Measurements from ENCODE around the gene PRPF6.

The PRPF6 gene

DNA sequence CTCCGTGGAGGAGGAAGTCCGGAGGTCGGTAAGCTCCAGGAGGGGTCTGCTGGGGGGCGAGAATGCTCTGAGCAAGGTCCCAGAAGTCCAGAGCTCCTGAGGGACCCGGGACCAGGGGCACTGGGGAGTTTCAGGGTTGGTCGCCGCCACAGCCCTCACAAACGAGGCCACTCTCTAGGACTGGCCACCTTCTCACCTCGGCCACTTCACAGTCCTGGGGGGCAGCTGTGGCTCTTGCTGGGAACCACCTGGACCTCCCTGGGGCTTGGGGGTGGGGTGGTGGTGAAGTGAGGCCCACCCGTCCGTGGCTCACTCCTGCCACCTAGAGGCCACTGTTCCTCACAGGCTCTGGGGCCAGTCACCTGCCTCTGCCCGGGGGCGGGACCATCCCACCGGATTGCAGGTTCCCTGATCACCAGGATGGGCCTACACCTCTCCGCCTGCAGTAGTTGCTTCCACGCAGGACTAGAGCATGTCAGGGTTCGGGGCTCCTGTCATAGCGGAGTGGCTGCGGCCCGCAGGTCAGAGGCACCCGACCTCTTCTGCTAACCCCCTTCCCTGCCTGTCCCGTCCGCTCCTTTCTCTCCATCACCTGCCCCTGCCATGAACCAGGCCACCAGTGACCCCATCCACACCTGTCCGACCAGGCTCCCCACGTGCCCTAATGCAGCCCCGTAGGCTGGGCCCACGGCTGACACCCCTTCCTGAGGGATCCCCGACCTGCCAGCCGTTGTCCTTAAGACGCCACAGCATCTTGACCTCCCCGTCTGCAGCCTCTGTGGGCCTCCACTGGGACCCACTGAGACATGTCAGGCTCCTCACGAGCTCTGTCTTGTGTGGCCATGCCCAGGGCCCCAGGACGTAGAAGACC lies 76.9 kb downstream of the PRPF6 start:
- Mint-ChIP-seq H3K27me3 (peaks cover 27% of the 10 kb centered on the region), H3K4me1 (peaks cover 73% of the 10 kb centered on the region), H3K9me3 (no peaks in the 10 kb centered on the region), H3K27ac (peak overlapping the region; percentile 55 to 80), H3K4me3 (peak overlapping the region; percentile 71 to 89)
- DNase-seq: peak; percentile 80 to 83
- ATAC-seq: peak; percentile 83

DNA sequence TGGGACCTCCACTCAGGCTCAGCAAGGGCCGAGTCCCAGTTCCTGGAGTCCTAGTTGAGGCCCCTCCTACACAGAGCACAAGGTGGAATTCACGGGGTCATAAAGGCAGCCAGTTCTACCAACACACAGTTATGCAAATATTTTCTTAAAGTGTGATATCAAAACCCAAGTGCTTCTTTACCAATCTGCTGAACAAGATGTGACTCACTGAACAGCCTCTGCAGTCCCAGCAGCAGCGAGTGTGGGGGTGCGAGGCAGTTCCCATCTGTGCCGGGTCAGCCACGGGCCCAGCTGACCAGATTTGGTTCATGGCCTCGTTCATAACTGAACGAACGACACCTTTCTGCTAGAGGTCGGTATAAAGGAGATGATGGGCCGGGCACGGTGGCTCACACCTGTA lies 77.6 kb downstream of the PRPF6 start:
- peak overlapping the region; percentile 28 to 89 for H3K4me3 Mint-ChIP-seq
- H3K9me3 Mint-ChIP-seq: no peaks in the 10 kb centered on the region
- no peak for ATAC-seq
- no peak for DNase-seq
- peaks cover 20% of the 10 kb centered on the region for H3K27me3 Mint-ChIP-seq
- H3K4me1 Mint-ChIP-seq: peaks cover 69% of the 10 kb centered on the region
- H3K27ac Mint-ChIP-seq: no peak overlapping the region

DNA sequence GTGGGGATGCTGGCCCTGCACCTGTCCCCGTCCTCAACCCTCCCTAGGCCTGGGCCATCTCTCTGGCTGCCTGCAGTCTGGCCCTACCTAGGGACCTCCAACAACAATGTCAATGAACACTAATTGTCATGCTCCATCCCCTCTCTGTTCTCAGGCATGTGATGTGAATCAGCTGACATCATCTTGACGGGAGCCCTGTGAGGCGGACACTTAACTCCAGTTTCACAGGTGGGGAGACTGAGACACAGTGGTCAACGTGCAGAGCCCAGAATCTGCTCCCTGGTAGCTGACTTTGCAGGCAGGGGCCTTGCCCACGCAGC lies 81.3 kb downstream of the PRPF6 start:
- Mint-ChIP-seq H3K27me3 (no peaks in the 10 kb centered on the region), H3K9me3 (no peaks in the 10 kb centered on the region), H3K4me1 (peaks cover 72% of the 10 kb centered on the region), H3K4me3 (peak overlapping the region; percentile 86 to 92), H3K27ac (no peak overlapping the region)
- DNase-seq: no peak
- no peak for ATAC-seq

DNA sequence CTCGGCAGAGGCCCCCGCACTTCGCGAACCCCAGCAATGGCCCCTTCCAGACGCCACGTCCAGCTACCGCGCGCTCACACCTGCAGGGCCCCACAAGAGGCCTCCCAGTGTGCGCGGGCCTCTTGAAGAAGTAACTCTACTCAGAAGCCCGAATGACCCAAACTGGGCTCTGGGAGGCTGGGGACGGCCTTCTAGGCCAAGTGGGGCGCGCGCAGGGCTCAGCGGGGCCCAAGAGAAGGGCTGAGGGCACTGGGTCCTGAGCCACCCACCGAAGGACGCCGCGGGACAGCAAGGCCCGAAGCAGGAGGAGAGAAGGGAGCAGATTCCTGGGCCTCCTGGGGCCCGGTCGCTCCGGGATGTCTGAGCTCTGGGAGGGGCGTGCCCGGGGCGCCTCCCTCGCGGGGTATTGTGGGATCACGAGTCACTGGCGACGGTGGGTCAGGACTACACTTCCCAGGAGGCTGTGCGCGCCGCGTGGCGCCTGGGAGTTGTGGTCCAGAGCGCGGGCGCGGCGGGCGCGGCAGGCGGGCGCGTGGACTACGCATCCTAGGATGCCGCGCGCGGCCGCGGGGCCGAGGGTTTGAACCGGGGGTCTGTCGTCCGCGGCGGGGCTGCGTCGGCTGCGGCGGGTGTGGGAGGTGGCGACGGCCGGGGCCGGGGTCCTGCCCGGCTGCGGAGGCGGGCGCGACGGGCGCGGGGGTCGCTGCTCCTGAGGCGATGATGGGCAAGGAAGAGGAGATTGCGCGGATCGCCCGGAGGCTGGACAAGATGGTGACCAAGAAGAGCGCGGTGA lies 81.9 kb downstream of the PRPF6 start, which contains the start of gene TCEA2:
Gene TCEA2 (plus strand): TSS at position 603 of the 793 bp plus-strand sequence. CDS start 115 bp downstream, at position 718.
- Mint-ChIP-seq H3K4me3 (peak within 1 kb of the TSS; percentile 86 to 92), H3K9me3 (no peaks in the 10 kb centered on the region), H3K27me3 (no peaks in the 10 kb centered on the region), H3K4me1 (peaks cover 72% of the 10 kb centered on the region), H3K27ac (peak within 1 kb of the TSS; percentile 89 to 91)
- DNase-seq (peak; percentile 87 to 94), ATAC-seq (peak; percentile 85)

DNA sequence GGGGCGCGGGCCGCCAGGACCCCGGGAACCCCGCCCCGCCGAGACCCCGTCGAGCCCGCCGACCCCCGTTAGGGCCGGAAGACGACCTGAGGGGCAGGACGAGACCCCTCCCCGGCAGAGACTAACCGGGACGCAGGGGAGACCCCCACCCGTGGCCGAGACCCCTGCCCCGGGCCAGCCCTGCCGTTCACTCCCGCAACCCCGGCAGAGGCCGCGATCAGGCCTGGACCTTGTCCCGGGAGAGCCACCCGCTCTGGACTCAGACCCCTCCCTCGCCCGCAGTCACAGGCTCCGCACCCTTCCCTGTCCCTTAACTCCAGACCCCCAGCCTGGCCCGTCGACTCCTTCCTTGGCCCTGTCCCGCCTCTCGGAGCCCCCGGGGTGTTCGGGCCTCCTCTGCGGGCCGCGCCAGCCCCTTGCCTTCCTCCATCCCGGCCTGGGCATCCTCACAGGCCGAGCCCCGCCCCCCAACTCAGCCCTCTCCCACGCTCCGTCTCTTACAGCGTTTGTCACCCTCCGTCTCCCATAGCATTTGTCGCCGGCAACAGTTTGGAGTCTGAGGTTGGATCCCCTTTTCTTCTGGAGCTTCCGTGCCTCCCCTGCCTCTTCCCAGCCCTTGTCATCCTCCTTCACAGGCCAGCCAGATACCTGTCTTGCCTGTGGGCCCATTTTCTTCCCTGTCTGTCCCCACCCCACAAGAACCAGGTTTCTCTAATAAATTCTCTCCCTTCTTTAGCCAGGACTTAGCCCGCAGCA lies 82.6 kb downstream of the PRPF6 start:
- peaks cover 72% of the 10 kb centered on the region for H3K4me1 Mint-ChIP-seq
- DNase-seq: peak in 1 of 2 donors; percentile 42

DNA sequence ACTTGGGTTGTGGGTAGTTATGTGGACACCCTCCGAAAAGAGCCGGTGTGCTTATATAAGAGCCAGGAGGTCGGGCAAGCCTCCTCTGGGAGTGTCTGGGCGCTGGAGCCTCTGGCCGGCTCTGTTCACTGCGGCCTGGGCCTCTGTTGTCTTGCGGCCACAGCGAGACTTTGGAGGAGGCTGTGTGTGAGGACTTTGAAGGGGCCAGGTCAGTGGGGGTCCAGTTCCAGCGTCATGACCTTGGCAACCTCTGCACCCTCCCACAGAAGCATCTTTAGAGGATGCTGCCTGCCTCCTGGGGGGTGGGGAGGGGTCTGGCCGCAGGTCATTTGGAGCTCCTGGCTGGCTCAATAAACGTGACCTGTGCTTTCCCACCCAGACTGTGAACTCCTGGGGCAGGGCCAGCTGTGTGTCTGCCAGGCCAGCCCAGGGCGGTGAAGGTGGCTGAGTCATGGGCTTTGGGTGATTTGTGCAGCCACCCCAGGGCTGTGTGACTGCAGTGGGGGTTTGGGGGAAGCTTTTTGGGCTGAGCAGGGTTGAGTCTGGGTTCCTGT lies 83.3 kb downstream of the PRPF6 start:
- DNase-seq (no peak), ATAC-seq (no peak)
- Mint-ChIP-seq H3K4me1 (peaks cover 72% of the 10 kb centered on the region), H3K4me3 (peak overlapping the region; percentile 86 to 92), H3K27ac (peak overlapping the region; percentile 74 to 89), H3K27me3 (no peaks in the 10 kb centered on the region), H3K9me3 (no peaks in the 10 kb centered on the region)

More for the DNA sequence above, 82.6 kb downstream of the PRPF6 start:
- H3K27me3 Mint-ChIP-seq: no peaks in the 10 kb centered on the region
- no peak for ATAC-seq
- H3K27ac Mint-ChIP-seq: peak overlapping the region; percentile 89 to 91
- no peaks in the 10 kb centered on the region for H3K9me3 Mint-ChIP-seq
- peak overlapping the region; percentile 86 to 92 for H3K4me3 Mint-ChIP-seq

DNA sequence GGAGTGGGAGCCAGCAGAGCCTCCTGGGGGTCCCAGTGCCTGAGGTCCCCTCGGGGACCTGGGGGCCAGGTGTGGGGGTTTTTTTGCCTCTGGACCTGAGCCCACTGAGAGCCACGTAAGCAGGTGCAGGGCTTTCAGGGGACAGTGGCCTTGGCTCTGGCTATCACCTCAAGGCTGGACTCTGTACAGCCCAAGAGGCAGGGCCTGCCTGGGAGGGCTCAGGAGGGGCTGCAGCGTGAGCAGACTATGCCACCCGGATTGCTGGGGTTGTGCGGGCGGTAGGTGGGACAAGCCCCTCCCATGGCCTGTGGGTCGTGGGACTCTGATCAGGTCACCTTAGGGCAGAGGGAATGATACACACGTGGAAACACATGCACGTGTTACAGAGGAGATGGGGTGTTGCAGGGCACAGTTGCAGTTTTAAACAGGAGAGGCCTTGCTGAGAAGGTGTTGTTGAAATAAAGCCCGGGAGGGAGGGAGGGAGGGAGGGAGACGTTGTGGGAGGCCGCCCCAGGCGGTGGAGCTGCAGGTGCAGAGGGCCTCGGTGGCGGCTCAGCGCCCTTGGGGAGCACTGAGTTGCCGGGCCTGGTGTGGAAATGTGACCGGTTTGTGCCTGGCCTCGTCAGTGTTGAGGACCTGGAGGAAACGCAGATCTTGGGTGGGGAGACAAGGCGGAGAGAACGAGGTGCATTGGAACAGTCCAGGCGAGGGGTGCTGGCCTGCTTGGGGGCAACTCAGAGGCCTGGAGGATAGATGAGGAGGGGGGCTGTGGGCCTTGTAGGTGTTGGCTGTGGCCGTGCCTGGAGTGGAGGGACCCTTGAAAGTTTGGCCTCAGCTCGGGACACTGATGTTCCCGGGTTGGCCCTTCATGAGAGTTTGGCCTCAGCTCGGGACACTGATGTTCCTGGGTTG lies 84.4 kb downstream of the PRPF6 start:
- Mint-ChIP-seq H3K27ac (no peak overlapping the region), H3K9me3 (no peaks in the 10 kb centered on the region), H3K4me3 (peak overlapping the region; percentile 35 to 36), H3K4me1 (peaks cover 72% of the 10 kb centered on the region), H3K27me3 (no peaks in the 10 kb centered on the region)
- no peak for ATAC-seq
- DNase-seq: no peak

DNA sequence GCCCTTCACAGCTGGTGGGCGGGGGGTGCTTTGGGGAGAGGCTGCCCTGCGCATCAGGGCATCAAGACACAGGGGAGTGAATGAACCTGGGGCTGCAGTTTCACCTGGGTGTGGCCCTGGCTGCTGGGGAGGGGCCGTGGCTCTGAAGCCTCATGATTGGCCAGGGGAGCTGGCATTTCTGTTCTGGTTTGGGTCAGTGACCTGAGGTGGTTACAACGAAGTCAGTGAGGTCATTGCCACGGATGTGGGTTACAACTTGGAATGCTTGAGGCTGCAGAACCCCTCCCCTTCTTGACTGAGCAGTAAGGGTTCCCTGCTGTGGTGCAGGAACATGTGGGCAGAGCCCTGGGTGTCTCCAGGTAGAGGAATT lies 85.0 kb downstream of the PRPF6 start:
- ATAC-seq: peak; percentile 78

DNA sequence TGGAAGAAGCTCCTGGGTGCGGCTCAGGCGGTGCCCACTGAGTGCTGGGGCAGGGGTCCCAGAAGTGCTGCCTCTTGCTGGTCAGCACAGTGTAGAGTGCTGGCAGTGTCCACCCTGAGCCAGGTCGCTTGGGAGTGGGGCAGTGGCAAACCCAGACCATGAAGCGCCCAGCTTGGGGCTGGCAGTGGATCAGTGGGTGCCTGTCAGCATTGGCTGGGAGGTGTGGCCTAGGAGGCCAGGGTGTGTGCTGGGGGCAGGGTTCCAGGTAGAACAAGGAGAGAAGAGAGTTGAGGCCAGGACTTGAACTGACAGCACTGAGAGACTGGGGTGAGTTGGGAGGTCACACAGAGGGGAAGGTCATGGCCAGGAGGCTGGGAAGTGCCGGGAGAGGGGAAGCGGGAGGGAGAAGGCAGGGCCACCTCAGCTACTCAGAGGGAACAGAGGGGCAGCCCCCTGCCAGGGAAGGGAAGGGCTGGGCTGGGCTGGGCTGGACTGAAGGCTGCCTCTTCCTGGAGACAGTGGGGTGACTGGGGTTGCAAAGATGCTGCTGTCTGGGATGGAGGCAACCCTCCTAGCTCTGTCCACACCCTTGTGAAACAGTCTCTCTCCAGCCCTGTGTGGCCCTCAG lies 86.2 kb downstream of the PRPF6 start:
- Mint-ChIP-seq H3K27ac (peak overlapping the region in 1 of 2 donors; percentile 20), H3K4me3 (no peak overlapping the region), H3K27me3 (no peaks in the 10 kb centered on the region), H3K4me1 (peaks cover 77% of the 10 kb centered on the region), H3K9me3 (no peaks in the 10 kb centered on the region)
- ATAC-seq (no peak), DNase-seq (no peak)

More for the DNA sequence above, 85.0 kb downstream of the PRPF6 start:
- Mint-ChIP-seq H3K27ac (peak overlapping the region in 1 of 2 donors; percentile 42), H3K27me3 (no peaks in the 10 kb centered on the region), H3K4me3 (peak overlapping the region; percentile 30 to 35), H3K4me1 (peaks cover 72% of the 10 kb centered on the region), H3K9me3 (no peaks in the 10 kb centered on the region)
- DNase-seq: peak; percentile 62 to 86

DNA sequence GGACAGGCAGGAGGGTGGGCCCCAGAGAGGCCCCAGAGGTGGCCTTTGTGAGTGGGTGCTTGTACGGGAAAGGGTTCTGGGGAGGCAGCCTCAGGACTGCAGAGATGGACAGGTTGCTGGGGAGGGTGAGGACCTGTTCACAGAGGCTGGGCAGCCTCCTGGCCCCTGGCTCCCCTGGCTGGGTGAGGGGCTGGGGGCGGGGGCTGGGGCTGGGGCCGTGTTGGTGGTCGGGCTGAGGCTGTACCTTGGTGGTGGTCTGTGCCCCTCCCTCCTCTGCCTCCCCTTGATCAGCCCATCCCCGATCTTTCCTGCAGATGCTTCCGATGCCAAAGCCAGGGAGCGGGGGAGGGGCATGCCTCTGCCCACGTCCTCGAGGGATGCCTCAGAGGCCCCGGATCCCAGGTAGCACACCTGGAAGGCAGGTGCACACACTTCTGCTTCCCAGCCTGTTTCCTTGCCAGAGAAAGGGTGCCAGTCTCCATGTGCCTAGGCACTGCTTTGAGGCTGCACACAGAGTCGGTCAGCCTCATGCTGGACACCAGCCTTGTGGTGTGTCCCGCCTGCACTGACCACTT lies 86.9 kb downstream of the PRPF6 start:
- peaks cover 76% of the 10 kb centered on the region for H3K4me1 Mint-ChIP-seq
- no peak for DNase-seq
- H3K27me3 Mint-ChIP-seq: no peaks in the 10 kb centered on the region
- H3K4me3 Mint-ChIP-seq: no peak overlapping the region
- peak overlapping the region in 1 of 2 donors; percentile 84 for H3K27ac Mint-ChIP-seq
- ATAC-seq: no peak
- no peaks in the 10 kb centered on the region for H3K9me3 Mint-ChIP-seq

DNA sequence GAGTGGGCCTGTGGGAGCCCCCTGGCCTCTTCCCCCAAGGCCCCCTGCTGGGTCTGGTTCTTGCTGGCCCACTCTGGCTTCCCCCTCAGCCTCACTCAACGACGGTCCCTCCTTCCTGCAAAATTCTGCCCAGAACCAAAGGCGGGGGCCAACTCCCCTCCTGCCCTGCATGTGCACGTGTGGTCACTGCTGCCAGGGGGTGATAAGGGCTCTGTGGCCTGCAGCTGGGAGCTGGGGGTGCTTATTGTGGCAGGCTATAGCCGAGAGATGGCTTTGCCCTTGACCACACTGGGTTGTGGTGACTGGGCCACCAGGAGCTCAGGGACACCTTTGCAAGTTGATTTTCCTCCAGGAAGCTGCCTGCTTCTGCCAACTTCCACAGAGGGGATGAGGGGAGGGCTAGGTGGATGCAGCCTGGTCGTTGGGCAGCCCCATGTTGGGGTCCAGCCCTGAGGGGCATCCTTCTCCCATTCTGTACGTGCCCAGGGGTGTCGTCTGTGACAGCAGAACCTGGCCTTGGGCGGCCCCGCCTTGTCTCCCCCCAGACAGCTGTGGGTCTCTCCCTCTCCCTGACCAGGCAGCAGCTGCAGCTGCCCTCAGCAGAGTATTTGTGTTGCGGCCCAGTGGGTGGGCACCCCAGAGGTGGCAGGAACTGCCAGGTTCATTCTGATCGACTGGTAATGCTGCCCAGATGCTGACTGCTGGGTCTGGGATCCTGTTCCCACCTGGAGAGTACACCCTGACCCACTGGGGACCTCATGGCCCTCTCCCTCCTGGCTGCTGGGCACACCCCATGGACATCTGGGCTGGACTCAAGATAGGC lies 87.7 kb downstream of the PRPF6 start:
- Mint-ChIP-seq H3K4me3 (no peak overlapping the region), H3K27ac (peak overlapping the region; percentile 34 to 52), H3K27me3 (no peaks in the 10 kb centered on the region), H3K4me1 (peaks cover 74% of the 10 kb centered on the region), H3K9me3 (no peaks in the 10 kb centered on the region)
- ATAC-seq (no peak), DNase-seq (no peak)

DNA sequence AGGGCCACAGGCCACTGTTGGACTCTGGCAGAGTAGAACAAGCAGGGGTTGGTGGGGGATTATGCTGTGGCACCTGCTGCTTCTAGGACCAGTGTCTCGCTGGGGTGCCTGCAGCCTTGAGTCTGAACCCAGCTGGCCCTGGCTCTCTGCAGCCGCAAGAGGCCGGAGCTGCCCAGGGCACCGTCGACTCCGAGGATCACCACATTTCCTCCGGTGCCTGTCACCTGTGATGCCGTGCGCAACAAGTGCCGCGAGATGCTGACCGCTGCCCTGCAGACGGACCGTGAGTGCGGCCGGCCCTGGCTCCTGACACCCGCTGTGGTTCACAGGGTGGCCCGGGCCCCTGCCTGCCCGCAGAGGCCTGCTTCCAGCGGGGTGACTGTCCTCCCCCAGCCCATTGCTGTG lies 88.3 kb downstream of the PRPF6 start:
- H3K4me1 Mint-ChIP-seq: peaks cover 71% of the 10 kb centered on the region

DNA sequence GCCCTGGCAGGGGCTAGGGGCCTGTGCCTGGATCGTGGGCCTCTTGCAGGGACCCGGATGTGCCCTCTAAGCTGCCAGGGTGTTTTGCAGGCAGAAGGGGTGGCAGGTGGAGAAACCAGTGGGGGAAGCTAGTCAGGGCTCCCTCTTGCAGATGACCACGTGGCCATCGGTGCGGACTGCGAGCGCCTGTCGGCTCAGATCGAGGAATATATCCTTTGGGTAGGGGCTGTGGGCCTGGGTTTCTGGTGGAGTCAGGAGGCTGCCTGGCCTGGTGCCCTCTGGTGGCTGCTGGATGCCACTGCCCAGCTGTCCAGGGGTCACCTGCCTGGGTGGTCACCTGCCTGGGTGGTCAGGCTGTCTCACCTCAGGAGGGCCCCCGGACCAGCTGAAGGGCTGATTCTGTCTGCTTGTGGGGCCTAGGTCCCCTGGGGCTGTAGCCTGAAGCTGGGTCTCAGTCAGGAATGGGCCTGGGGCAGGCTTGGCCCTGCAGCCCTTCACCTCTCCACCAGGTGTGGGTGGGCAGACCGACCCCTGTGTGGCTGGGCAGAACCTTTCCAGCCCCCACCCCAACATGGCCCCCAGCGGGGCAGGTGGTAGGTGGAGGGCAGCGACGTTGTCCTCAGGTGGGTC lies 88.8 kb downstream of the PRPF6 start:
- H3K4me1 Mint-ChIP-seq: peaks cover 67% of the 10 kb centered on the region
- no peaks in the 10 kb centered on the region for H3K27me3 Mint-ChIP-seq
- H3K9me3 Mint-ChIP-seq: no peaks in the 10 kb centered on the region
- ATAC-seq: no peak
- no peak overlapping the region for H3K4me3 Mint-ChIP-seq
- H3K27ac Mint-ChIP-seq: no peak overlapping the region
- DNase-seq: no peak

More for the DNA sequence above, 88.3 kb downstream of the PRPF6 start:
- H3K4me3 Mint-ChIP-seq: no peak overlapping the region
- DNase-seq (no peak), ATAC-seq (no peak)
- no peaks in the 10 kb centered on the region for H3K27me3 Mint-ChIP-seq
- no peaks in the 10 kb centered on the region for H3K9me3 Mint-ChIP-seq
- H3K27ac Mint-ChIP-seq: no peak overlapping the region
